Measurements from ENCODE around the gene IGSF21. TPM values are rescaled to one million over a fixed set of nuclear protein-coding genes. Genes with fewer than 3 reads are reported as not detected.

Gene IGSF21
- total RNA-seq, 2 experiments from 2014 or later: not detected

GRCh38 chr1:18126616-18127015 lies 19.0 kb downstream of the IGSF21 start:
- POLR2A ChIA-PET: no interaction called here
- Mint-ChIP-seq H3K27me3 (peaks cover 47% of the 10 kb centered on the region), H3K4me1 (ENCODE audit: low read depth) (no peaks in the 10 kb centered on the region), H3K36me3 (ENCODE audit: low read depth) (no peaks in the 10 kb centered on the region), H3K9me3 (no peaks in the 10 kb centered on the region), H3K4me3 (no peak overlapping the region), H3K27ac (no peak overlapping the region)
- no peak for DNase-seq
- CTCF ChIA-PET: no interaction called here
- intact Hi-C loops (cut with DNase I, micrococcal nuclease): no loop called here
- ATAC-seq (ENCODE audit: poor library complexity): no peak
- no peaks in the 10 kb centered on the region for H3K36me3 ChIP-seq (ENCODE audit: insufficient read depth, low read length)
- TF ChIP-seq CTCF (IDR thresholded peaks at IDR 0.05): no peak
- H3K27me3 ChIP-seq (ENCODE audit: control insufficient read depth in 1 of 2, insufficient read depth in 2 of 2, low read length in 2 of 2): peaks cover 0 to 12% of the 10 kb centered on the region in 2 experiments
- H3K4me3 ChIP-seq (ENCODE audit: low read length): no peak overlapping the region
- peaks cover 0 to under 1% of the 10 kb centered on the region in 2 experiments for H3K9me3 ChIP-seq (ENCODE audit: control insufficient read depth in 1 of 2, insufficient read depth in 1 of 2, low read length in 2 of 2)
- no peak overlapping the region for H3K27ac ChIP-seq (ENCODE audit: low read depth in 1 of 2, low read length in 2 of 2)
- H3K4me1 ChIP-seq (ENCODE audit: insufficient read depth, low read length): no peaks in the 10 kb centered on the region

GRCh38 chr1:18128298-18128697 lies 20.7 kb downstream of the IGSF21 start:
- no peak overlapping the region for H3K4me3 ChIP-seq (ENCODE audit: low read length)
- H3K9me3 Mint-ChIP-seq: no peaks in the 10 kb centered on the region
- TF ChIP-seq CTCF (IDR thresholded peaks at IDR 0.05): no peak
- no peaks in the 10 kb centered on the region for H3K9me3 ChIP-seq (ENCODE audit: control insufficient read depth in 1 of 2, insufficient read depth in 1 of 2, low read length in 2 of 2)
- H3K36me3 Mint-ChIP-seq (ENCODE audit: low read depth): no peaks in the 10 kb centered on the region
- no peak overlapping the region for H3K27ac Mint-ChIP-seq
- ChIA-PET POLR2A (no interaction called here), CTCF (no interaction called here)
- no peak overlapping the region for H3K4me3 Mint-ChIP-seq
- no peaks in the 10 kb centered on the region for H3K4me1 Mint-ChIP-seq (ENCODE audit: low read depth)
- no peaks in the 10 kb centered on the region for H3K4me1 ChIP-seq (ENCODE audit: insufficient read depth, low read length)
- H3K27me3 ChIP-seq (ENCODE audit: control insufficient read depth in 1 of 2, insufficient read depth in 2 of 2, low read length in 2 of 2): peaks cover 0 to 12% of the 10 kb centered on the region in 2 experiments
- H3K36me3 ChIP-seq (ENCODE audit: insufficient read depth, low read length): no peaks in the 10 kb centered on the region
- no peak for DNase-seq
- no peak for ATAC-seq (ENCODE audit: poor library complexity)
- H3K27me3 Mint-ChIP-seq: peaks cover 51% of the 10 kb centered on the region
- H3K27ac ChIP-seq (ENCODE audit: low read depth in 1 of 2, low read length in 2 of 2): no peak overlapping the region
- intact Hi-C loops (cut with DNase I, micrococcal nuclease): no loop called here

GRCh38 chr1:18130356-18130755 lies 22.8 kb downstream of the IGSF21 start:
- CTCF ChIA-PET: no interaction called here
- TF ChIP-seq CTCF (IDR thresholded peaks at IDR 0.05): no peak
- DNase-seq: no peak
- Histone ChIP-seq H3K36me3 (ENCODE audit: insufficient read depth, low read length) (no peaks in the 10 kb centered on the region), H3K4me3 (ENCODE audit: low read length) (no peak overlapping the region), H3K9me3 (ENCODE audit: control insufficient read depth in 1 of 2, insufficient read depth in 1 of 2, low read length in 2 of 2) (no peaks in the 10 kb centered on the region), H3K27ac (ENCODE audit: low read depth in 1 of 2, low read length in 2 of 2) (no peak overlapping the region), H3K4me1 (ENCODE audit: insufficient read depth, low read length) (no peaks in the 10 kb centered on the region), H3K27me3 (ENCODE audit: control insufficient read depth in 1 of 2, insufficient read depth in 2 of 2, low read length in 2 of 2) (peaks cover 0 to 5% of the 10 kb centered on the region in 2 experiments)
- no peak for ATAC-seq (ENCODE audit: poor library complexity)
- POLR2A ChIA-PET: no interaction called here
- no peaks in the 10 kb centered on the region for H3K9me3 Mint-ChIP-seq
- H3K27me3 Mint-ChIP-seq: peaks cover 50% of the 10 kb centered on the region
- no peaks in the 10 kb centered on the region for H3K4me1 Mint-ChIP-seq (ENCODE audit: low read depth)
- intact Hi-C loops (cut with DNase I, micrococcal nuclease): no loop called here
- no peak overlapping the region for H3K27ac Mint-ChIP-seq
- H3K4me3 Mint-ChIP-seq: no peak overlapping the region
- H3K36me3 Mint-ChIP-seq (ENCODE audit: low read depth): no peaks in the 10 kb centered on the region

All from CD4-positive, alpha-beta T cell (primary cell).